ENCODE results near the gene OR12D2.
"Not testable (repeated sequence)": the region's sequence is repeated elsewhere in the genome, so short reads cannot be mapped to it uniquely, and the experiment has no call there.

Gene OR12D2, protein sequence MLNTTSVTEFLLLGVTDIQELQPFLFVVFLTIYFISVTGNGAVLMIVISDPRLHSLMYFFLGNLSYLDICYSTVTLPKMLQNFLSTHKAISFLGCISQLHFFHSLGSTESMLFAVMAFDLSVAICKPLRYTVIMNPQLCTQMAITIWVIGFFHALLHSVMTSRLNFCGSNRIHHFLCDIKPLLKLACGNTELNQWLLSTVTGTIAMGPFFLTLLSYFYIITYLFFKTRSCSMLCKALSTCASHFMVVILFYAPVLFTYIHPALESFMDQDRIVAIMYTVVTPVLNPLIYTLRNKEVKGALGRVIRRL

DNA sequence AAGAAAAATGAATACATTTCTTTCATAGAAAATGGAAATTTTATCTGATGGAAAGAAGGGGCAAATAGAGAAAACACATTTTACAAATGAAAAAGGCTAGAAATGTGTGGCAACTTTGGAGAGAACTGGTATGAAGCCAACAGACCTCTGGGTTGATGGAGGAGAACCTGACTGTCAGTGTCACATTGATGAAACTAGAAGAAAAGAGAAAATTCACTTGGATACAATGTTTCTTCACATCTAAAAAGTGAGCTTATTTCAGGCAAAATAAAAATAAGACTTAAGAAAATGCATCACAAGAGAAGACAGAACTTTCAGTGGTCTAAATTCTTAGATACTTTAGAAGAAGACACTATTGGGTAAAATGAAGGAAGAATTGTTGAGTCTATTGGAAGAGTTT, at the start of gene OR12D2:
TSS of gene OR12D2 (plus strand) at position 301 of the 400 bp plus-strand sequence. CDS start 1,069 bp downstream, outside the sequence.
- DNase-seq, result no peak

DNA sequence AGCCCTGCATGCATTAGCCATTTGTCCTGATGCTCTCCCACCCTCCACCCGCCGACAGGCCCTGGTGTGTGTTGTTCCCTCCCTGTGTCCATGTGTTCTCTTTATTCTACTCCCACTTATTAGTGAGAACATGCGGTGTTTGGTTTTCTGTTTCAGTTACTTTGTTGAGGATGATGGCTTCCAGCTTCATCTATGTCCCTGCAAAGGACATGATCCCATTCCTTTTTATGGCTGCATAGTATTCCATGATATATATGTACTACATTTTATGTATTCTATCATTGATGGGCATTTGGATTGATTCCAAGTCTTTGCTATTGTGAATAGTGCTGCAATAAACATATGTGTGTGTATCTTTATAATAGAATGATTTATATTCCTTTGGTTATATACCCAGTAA, 46.1 kb upstream of the OR12D2 start:
- DNase-seq, result not testable (repeated sequence)

DNA sequence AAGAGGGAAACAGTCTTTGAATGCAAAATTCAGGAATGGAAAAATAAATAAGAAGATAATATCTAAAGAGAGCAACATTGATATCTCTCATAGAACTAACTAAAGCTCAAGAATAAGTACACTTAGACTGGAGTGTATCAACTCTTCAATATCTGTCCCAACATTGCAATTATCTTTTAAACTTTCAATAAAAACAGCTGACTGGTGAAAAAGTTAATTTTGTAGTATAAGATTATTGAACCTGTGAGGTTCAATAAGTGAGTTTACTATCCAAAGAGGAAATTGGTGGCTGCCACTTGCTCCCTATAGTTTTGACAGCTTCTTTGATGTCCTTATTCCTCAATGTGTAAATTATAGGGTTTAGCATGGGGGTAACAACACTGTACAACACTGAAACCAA, 40.5 kb upstream of the OR12D2 start:
- no peak for DNase-seq

DNA sequence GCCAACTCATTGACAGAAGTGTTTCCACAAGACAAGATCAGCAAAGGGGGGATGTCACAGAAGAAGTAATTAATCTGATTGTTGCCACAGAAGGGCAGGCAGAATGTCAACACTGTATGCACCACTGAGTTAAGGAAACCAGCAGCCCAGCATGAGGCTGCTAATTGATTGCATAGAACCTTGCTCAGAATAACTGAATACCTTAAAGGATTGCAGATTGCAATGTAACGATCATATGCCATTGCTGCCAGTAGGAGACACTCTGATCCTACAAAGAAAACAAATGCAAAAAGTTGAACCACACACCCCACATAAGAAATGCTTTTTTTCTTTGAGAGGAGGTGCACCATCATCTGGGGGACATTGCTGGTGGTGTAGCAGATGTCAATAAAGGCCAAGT, 39.8 kb upstream of the OR12D2 start:
- no peak for DNase-seq

DNA sequence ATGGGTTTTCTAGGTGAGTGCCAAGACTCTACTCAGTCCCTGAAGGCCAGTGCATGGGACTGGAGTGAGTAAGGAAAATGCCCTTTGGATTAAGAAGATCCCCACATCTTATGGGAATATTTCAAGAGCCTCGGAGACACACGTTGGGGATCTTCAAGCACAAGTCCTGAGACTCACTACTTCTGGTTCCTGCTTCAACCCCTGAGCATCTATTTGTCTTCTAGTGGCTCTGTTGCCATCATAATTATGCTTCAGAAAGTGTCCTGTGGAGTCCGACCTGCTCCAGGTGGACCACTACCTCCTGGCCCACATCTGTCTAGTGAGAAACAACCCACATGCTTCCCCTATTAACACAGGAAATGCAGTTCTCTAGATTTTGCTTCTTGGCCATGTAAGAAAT, 26.7 kb upstream of the OR12D2 start, which contains the start of gene OR5V1:
TSS of gene OR5V1 (minus strand) at position 101 of the 400 bp plus-strand sequence. CDS start 12,670 bp downstream, outside the sequence.
- no peak for DNase-seq

DNA sequence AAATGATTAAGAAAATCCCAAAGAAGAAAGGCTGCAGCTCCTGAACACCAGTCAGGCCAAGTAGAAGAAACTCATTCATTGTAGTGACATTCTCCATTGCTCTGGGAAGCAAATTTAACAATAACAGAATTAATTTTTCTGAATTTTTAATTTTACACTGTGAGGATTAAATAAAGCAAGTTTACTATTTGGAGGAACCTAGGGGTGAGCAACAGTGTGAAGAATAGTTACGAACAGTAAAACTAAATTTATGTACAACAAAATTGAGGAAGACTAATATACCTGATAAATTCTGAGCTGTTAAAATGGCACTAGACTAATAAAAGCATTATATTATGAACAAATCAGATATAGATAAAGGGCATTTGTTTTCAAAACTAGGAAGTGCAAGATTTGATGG, 20.2 kb upstream of the OR12D2 start, which contains the start of gene OR12D3:
TSS of gene OR12D3 (minus strand) at position 101 of the 400 bp plus-strand sequence. CDS start at position 97, 4 bp downstream.
- no peak for DNase-seq

DNA sequence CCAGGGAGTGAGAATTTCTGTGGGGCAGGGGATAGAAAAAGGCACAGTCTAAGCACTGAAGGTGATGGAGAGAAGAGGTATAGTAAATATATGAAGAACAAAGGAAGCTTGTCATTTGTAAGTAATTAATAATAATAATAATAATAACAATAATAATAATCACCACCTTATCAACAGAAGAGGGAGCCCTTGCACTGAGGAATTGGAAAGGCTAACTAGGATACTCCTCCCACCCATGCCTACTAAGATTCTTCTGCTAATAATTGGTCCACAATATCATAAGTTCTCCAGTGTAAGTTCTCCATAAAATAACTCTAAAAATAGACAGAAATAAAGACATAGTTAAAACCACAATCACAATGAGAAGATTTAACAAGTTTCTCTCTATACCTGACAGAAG, 19.4 kb upstream of the OR12D2 start:
- DNase-seq, result no peak

DNA sequence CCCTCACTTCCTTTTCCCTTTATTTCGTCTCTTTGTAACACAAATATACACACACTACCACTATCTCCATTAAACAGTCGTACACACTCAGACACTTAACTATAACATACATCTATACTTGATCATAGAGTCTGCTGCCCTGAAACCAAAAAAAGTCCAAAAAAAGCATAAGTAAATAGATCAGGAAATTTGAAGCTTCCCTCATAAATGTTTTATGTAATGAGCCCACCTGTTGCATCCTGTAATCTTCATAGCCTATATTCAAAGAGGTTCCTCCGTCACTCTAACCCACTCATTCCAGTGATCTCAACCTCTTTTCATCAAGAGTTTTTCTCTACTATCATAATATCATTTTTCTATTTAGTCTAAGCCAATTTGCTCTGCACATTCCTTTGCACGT, 6.9 kb upstream of the OR12D2 start:
- no peak for DNase-seq

DNA sequence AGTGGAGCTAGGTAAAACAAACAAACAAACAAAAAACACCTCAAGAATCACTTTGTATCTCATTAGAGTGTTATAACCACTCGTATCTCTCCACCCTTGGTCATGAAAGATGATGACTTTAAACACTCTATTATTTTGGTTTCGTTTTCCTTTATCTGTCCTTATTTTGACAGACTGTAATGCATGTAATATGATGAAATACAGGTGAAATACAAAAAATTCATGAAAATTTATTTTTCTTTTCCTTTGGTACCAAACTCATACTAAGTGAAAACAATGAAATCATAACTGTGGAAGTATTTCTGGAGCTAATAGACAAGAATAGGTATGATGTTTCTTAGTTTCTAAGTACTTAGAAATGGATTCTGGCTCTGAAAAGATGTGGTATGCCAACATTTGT, 4.1 kb downstream of the OR12D2 start:
- no peak for DNase-seq

DNA sequence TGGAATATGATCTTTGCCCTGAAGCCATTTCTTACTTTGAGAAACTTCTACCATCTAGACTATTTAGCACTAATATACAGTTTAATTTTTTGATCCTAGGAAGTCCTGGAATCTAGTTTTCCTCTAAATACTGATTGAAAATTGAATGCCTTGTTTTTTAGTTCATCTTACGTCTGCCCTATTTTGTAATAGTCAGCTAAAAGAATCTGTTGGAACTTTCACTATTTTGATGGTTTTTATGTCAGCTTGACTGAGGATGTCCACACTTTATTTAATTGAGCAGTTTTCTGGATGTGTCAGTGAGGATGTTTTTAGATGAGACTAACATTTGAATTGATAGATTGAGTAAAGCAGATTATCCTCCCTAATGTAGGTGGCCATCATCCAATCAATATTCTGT, 8.4 kb downstream of the OR12D2 start:
- DNase-seq, result no peak

DNA sequence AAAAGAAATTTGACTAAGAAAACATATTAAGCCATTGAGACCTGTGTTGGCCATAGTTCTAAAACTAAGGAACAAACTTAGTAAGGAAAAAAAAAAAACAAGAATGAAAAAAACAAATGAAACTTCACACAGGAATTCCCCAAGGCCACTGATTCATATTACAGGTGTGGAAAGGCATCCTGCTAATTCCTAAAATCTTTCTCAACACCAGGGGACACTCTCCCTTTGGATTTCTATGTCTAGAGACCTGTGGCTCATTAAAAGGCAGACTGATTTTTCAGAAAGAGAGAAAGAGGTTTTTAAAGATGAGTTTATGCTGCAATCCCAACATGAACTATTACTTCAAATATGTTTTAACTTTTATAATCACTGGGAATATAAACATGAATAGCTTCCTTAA, 19.2 kb downstream of the OR12D2 start, which contains the start of gene OR12D1:
TSS of gene OR12D1 (plus strand) at position 341 of the 400 bp plus-strand sequence.
- DNase-seq, result peak in 1 of 2 experiments; percentile 0

DNA sequence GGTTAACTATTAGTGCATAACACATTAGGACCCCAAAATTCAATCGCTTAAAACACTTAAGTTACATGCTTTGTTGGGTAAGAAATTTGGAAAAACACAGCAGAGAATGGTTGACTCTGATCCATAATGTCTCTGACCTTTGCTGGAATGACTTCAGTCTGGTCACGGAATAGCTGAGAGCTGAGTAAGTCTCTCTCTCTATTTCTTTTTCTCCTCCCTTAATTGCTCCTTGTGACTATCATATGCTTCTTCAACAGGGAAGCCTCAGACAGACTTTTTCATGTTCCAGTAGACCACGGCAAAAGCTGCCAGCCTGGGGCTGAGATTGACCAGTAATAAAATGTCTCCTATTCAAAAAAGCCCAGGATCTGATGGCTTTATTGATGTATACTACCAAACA, 24.1 kb downstream of the OR12D2 start:
- no peak for DNase-seq

DNA sequence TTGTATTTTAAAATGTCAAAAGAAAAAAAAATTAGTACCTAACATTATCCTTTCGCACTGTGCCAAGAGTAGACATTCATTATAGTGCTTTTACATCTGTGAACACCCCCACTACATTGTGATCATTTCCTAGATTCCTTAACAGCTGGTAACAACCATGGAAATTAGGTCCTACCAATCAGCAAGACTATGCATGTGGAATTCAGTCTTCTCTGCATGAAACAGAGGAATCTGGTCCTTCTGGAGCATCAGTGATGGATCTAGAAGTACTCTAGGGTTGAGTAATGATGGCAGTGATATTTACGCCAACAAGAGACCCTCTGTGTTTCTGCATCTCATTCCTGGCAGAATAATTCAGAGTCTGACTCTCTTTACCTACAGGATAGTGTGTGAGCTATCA, 28.7 kb downstream of the OR12D2 start:
- DNase-seq, result no peak

DNA sequence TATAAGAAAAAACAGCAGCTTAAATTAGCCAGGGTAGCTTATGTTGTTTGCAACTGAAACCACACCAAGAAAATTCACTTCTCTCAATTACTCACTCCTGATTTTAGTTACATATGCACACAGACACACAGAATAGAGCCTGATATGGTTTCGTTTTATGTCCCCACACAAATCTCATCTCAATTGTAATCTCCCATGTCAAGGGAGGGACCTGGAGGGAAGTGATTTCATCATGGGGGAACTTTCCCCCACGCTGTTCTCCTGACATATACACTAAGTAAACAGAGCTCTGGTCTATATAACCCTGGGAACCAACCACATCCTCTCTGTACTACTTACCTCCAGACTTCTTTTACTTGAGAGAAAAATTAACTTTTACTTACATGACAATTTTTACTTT, 29.1 kb downstream of the OR12D2 start:
- DNase-seq, result no peak

DNA sequence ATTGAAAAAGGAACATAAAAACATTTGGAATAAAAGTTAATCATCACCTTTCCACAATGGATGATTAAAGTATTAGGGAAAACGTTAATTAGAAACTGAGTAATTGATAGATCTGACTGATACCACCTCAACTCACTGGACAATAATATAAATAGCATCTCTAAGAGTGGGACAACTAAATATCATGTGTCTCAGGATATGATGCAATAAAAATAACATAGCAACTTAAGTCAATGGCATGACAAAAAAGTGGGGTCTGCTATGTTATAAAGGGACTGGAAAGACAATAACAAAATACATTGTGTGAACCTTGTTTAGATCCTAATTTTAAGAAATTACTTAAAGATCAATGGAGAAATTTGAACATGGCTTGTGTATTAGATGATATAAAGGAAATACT, 29.6 kb downstream of the OR12D2 start:
- no peak for DNase-seq

DNA sequence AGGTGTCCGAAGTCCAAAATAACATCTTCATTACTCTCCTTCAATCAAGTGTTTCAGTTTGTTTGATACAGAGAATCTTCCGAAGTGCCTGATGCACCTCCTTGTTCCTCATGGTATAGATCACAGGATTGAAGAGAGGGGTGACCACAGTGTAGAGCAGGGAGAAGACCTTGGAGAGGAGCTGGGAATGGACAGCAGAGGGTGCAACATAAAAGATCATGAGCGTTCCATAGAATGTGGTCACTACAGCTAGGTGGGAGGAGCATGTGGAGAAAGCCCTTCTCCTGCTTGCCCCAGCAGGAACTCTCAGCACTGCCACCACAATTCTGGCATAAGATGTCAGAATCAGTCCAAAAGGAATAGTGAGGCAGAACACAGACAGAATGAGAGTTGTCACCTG, 31.2 kb downstream of the OR12D2 start:
- DNase-seq, result no peak

DNA sequence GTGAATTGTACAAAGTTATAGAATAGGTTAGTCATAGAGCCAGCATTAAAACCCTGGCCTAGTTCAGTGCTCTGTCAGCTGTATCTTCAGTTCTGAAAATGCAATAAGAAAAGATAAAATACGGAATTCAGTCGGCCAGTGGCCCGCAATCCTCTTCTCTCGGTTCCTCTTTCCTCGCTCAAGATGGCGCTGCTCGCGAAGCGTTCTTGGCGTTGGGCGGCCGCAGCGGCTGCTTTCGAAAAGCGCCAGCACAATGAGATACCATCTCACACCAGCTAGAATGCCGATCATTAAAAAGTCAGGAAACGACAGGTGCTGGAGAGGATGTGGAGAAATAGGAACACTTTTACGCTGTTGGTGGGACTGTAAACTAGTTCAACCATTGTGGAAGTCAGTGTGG, 41.3 kb downstream of the OR12D2 start:
- DNase-seq, result not testable (repeated sequence)

DNA sequence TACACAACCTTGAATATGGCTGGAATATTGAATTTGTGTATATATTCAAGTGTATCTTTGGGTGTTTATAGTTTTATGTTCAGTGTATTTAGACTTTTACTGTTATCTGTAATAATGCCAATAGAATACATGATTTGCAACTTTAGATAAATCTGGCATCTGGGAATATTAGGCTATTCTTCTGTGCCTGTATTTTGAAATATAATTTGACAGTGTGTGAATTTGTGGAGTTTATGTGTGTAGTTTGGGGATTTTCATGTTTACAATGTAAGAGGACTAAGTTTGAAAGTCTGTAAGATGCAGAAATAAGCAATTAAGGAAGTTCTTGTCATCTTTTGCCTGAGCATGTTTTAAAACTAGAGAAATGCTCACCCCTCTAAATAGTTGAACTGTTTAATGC, 43.6 kb downstream of the OR12D2 start, which contains the start of gene OR10C1:
TSS of gene OR10C1 (plus strand) at position 301 of the 400 bp plus-strand sequence. CDS start 710 bp downstream, outside the sequence.
- no peak for DNase-seq

DNA sequence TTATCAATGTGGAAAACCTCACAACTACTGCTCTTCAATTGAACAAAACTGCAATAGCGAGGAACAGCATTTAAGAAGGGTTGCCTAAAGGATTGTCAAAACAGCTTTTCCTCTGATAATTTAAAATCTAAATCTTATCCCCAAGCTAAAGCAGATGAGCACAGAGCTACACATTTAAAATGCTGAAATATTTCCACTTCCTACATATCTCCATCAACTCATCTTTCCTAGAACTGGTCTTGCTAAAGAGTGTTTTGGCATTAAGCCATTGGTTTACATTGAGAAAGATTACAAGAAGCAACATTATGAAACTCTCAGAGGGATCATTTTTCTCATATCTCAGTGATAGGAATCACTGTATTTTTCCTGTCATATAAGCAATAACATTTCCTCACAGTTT, 47.3 kb downstream of the OR12D2 start:
- DNase-seq, result no peak

DNA sequence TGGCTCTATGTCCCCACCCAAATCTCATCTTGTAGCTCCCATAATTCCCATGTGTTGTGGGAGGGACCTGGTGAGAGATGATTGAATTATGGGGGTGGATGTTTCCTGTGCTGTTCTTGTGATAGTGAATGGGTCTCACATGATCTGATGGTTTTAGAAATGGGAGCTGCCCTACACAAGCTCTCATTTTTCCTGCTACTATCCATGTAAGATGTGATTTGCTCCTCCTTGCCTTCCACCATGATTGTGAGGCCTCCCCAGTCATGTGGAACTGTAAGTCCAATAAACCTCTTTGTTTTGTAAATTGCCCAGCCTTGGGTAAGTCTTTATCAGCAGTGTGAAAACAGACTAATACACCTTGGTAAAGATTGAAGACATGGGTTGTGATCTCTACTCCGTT, 48.6 kb downstream of the OR12D2 start:
- DNase-seq, result not testable (repeated sequence)
